ENCODE data around the gene BANF1. TPM values are rescaled to one million over a fixed set of nuclear protein-coding genes. Genes with fewer than 3 reads are reported as not detected.
A peak's percentile ranks its signal among the peaks of the same experiment; 100 is the strongest.
"Not testable (repeated sequence)": the region's sequence is repeated elsewhere in the genome, so short reads cannot be mapped to it uniquely, and the experiment has no call there.

BANF1 gene
- polyA plus RNA-seq, 1 donor (not counting 4 experiments of a cell fraction or from before 2014, with no cell fraction given) = 154 TPM

DNA sequence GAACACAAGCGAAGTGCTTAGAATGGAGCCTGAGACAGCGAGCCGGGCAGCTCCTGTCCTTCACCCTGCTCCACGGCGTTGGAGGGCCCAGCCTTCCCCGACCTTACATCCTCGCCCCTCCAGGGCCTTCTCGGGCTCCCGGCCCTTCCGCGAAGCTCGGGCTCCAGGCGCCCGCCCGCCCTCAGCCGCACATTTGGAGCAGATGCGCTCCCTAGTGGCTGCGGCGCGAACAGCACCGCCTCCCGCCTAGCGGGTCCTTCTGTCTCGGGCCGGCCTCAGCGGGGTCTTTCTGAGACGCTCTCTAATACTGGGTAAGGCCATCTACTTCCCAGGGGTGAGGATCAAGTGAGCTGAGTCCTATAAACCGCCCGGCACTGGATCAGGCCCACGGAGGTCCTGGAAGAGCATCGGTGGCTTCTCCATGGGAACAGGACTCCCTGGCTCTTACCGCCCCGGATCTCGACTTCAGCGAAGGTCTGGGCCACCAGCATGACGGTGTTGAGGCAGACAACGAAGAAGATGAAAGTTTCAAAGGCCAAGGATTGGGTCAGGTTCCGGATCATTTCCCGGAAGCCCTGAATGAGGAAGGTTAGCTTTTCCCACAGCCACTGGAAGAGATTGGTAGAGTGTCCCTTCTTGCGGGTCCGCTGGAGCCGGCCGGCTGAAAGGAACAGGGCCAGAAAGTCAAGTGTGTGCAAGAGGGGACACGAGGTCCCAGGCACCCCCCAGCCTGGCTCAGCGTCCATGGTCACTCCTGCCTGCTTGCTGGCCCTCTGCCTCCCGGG lies 20.3 kb downstream of the BANF1 start:
- Histone ChIP-seq H4K20me1 (ENCODE audit: control insufficient read depth, extremely low read depth, insufficient read depth, low read length) (no peaks in the 10 kb centered on the region), H3K9ac (ENCODE audit: control insufficient read depth, extremely low read depth, insufficient read depth, low read length) (no peak overlapping the region), H3K36me3 (ENCODE audit: control insufficient read depth in 2 of 2, extremely low read depth in 1 of 2, insufficient read depth in 2 of 2, low read length in 2 of 2) (no peaks in the 10 kb centered on the region), H3K27ac (ENCODE audit: control insufficient read depth, insufficient read depth, low read length) (no peak overlapping the region), H2AFZ (ENCODE audit: control insufficient read depth, low read length) (peak overlapping the region; percentile 53), H3K4me2 (ENCODE audit: control insufficient read depth, extremely low read depth, insufficient read depth, low read depth, low read length) (peak overlapping the region; percentile 69), H3K4me3 (ENCODE audit: control insufficient read depth in 2 of 3, extremely low read depth in 1 of 3, insufficient read depth in 2 of 3, low read depth in 1 of 3, low read length in 3 of 3) (peak overlapping the region in 1 of 3 experiments; percentile 51), H3K9me1 (ENCODE audit: control insufficient read depth, extremely low read depth, insufficient read depth, low read length) (no peaks in the 10 kb centered on the region), H3K4me1 (ENCODE audit: control insufficient read depth, extremely low read depth, insufficient read depth, low read length) (peaks cover 11% of the 10 kb centered on the region), H3K27me3 (ENCODE audit: control insufficient read depth, extremely low read depth, insufficient read depth, low read length) (peaks cover 9% of the 10 kb centered on the region), H3K9me3 (ENCODE audit: control insufficient read depth, low read depth, low read length) (no peaks in the 10 kb centered on the region), H3K79me2 (ENCODE audit: control insufficient read depth, insufficient read depth, low read length) (no peaks in the 10 kb centered on the region)
- TF ChIP-seq, protein P1, sequence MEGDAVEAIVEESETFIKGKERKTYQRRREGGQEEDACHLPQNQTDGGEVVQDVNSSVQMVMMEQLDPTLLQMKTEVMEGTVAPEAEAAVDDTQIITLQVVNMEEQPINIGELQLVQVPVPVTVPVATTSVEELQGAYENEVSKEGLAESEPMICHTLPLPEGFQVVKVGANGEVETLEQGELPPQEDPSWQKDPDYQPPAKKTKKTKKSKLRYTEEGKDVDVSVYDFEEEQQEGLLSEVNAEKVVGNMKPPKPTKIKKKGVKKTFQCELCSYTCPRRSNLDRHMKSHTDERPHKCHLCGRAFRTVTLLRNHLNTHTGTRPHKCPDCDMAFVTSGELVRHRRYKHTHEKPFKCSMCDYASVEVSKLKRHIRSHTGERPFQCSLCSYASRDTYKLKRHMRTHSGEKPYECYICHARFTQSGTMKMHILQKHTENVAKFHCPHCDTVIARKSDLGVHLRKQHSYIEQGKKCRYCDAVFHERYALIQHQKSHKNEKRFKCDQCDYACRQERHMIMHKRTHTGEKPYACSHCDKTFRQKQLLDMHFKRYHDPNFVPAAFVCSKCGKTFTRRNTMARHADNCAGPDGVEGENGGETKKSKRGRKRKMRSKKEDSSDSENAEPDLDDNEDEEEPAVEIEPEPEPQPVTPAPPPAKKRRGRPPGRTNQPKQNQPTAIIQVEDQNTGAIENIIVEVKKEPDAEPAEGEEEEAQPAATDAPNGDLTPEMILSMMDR (optimal IDR thresholded peaks at IDR 0.05 in 1 of 3, IDR thresholded peaks at IDR 0.05 in 1 of 3, conservative IDR thresholded peaks at IDR 0.05 in 1 of 3; ENCODE audit: extremely low read depth in 1 of 3, insufficient read depth in 2 of 3, low read length in 3 of 3) = peak; percentile 85 to 99 (median 89)
- TF ChIP-seq EZH2 (IDR thresholded peaks at IDR 0.05; ENCODE audit: low read length) = no peak
- DNase-seq (ENCODE audit: low read depth, low spot score) (no peak), FAIRE-seq (no peak)
- dilution Hi-C loops (cut with MboI; ENCODE audit: extremely low pct_ligation_motif_present, low sequenced_read_pairs) = no loop called here

DNA sequence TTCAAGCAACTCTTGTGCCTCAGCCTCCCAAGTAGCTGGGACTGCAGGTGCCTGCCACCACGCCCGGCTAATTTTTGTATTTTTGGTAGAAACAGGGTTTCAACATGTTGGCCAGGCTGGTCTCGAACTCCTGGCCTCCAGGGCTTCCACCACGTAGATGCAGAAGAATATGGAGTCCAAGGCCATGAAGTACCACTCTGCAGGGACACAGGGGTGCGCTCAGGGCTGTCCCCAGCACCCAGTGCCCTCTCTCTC lies 20.8 kb downstream of the BANF1 start:
- H3K4me1 ChIP-seq (ENCODE audit: control insufficient read depth, extremely low read depth, insufficient read depth, low read length) = peaks cover 11% of the 10 kb centered on the region
- H3K4me3 ChIP-seq (ENCODE audit: control insufficient read depth in 2 of 3, extremely low read depth in 1 of 3, insufficient read depth in 2 of 3, low read depth in 1 of 3, low read length in 3 of 3); H3K36me3 ChIP-seq (ENCODE audit: control insufficient read depth in 2 of 2, extremely low read depth in 1 of 2, insufficient read depth in 2 of 2, low read length in 2 of 2); H3K9ac ChIP-seq (ENCODE audit: control insufficient read depth, extremely low read depth, insufficient read depth, low read length); H2AFZ ChIP-seq (ENCODE audit: control insufficient read depth, low read length); H3K9me3 ChIP-seq (ENCODE audit: control insufficient read depth, low read depth, low read length); DNase-seq (ENCODE audit: low read depth, low spot score); H3K27ac ChIP-seq (ENCODE audit: control insufficient read depth, insufficient read depth, low read length); H3K27me3 ChIP-seq (ENCODE audit: control insufficient read depth, extremely low read depth, insufficient read depth, low read length); H3K4me2 ChIP-seq (ENCODE audit: control insufficient read depth, extremely low read depth, insufficient read depth, low read depth, low read length); dilution Hi-C loops (cut with MboI; ENCODE audit: extremely low pct_ligation_motif_present, low sequenced_read_pairs); FAIRE-seq; H3K9me1 ChIP-seq (ENCODE audit: control insufficient read depth, extremely low read depth, insufficient read depth, low read length); H3K79me2 ChIP-seq (ENCODE audit: control insufficient read depth, insufficient read depth, low read length); H4K20me1 ChIP-seq (ENCODE audit: control insufficient read depth, extremely low read depth, insufficient read depth, low read length): not testable (repeated sequence)

Measured in keratinocyte (primary cell).